ENCODE results near the gene CAMK2A. TPM values are rescaled to one million over a fixed set of nuclear protein-coding genes. Genes with fewer than 3 reads are reported as not detected.

CAMK2A gene
- total RNA-seq, 1 donor from 2014 or later: not detected

GRCh38 chr5:150244209-150244608 lies 45.4 kb downstream of the CAMK2A start:
- Mint-ChIP-seq H3K36me3 (ENCODE audit: low read depth) (peaks cover 2% of the 10 kb centered on the region), H3K27me3 (ENCODE audit: low read depth) (peaks cover 8% of the 10 kb centered on the region), H3K9me3 (ENCODE audit: low read depth) (no peaks in the 10 kb centered on the region), H3K4me1 (ENCODE audit: low read depth) (peaks cover 7% of the 10 kb centered on the region), H3K27ac (ENCODE audit: unreplicated experiment) (no peak overlapping the region), H3K4me3 (ENCODE audit: unreplicated experiment) (no peak overlapping the region)
- DNase-seq (ENCODE audit: low spot score): no peak
- no peak for TF ChIP-seq CTCF (IDR thresholded peaks at IDR 0.05)

- Mint-ChIP-seq H3K9me3 (ENCODE audit: low read depth) (no peaks in the 10 kb centered on the region), H3K4me3 (ENCODE audit: unreplicated experiment) (no peak overlapping the region), H3K27me3 (ENCODE audit: low read depth) (peaks cover 8% of the 10 kb centered on the region), H3K4me1 (ENCODE audit: low read depth) (peaks cover 7% of the 10 kb centered on the region), H3K36me3 (ENCODE audit: low read depth) (peaks cover 2% of the 10 kb centered on the region), H3K27ac (ENCODE audit: unreplicated experiment) (no peak overlapping the region)
- TF ChIP-seq CTCF (IDR thresholded peaks at IDR 0.05): no peak
- DNase-seq (ENCODE audit: low spot score): no peak
These were observed 46.0 kb downstream of the CAMK2A start for GRCh38 chr5:150243590-150243989.

- H3K36me3 Mint-ChIP-seq (ENCODE audit: low read depth): peaks cover 2% of the 10 kb centered on the region
- no peak for DNase-seq (ENCODE audit: low spot score)
- no peak overlapping the region for H3K4me3 Mint-ChIP-seq (ENCODE audit: unreplicated experiment)
- H3K4me1 Mint-ChIP-seq (ENCODE audit: low read depth): peaks cover 7% of the 10 kb centered on the region
- H3K27me3 Mint-ChIP-seq (ENCODE audit: low read depth): peaks cover 8% of the 10 kb centered on the region
- H3K9me3 Mint-ChIP-seq (ENCODE audit: low read depth): no peaks in the 10 kb centered on the region
- no peak for TF ChIP-seq CTCF (IDR thresholded peaks at IDR 0.05)
- no peak overlapping the region for H3K27ac Mint-ChIP-seq (ENCODE audit: unreplicated experiment)
These were observed 47.2 kb downstream of the CAMK2A start for GRCh38 chr5:150242251-150242894.

GRCh38 chr5:150241298-150242160 lies 48.0 kb downstream of the CAMK2A start:
- Mint-ChIP-seq H3K4me1 (ENCODE audit: low read depth) (peaks cover 7% of the 10 kb centered on the region), H3K36me3 (ENCODE audit: low read depth) (peaks cover 2% of the 10 kb centered on the region), H3K27me3 (ENCODE audit: low read depth) (peaks cover 8% of the 10 kb centered on the region), H3K4me3 (ENCODE audit: unreplicated experiment) (no peak overlapping the region), H3K27ac (ENCODE audit: unreplicated experiment) (no peak overlapping the region), H3K9me3 (ENCODE audit: low read depth) (no peaks in the 10 kb centered on the region)
- TF ChIP-seq CTCF (IDR thresholded peaks at IDR 0.05): no peak
- DNase-seq (ENCODE audit: low spot score): no peak

GRCh38 chr5:150239794-150240122 lies 49.8 kb downstream of the CAMK2A start:
- Mint-ChIP-seq H3K4me1 (ENCODE audit: low read depth) (no peaks in the 10 kb centered on the region), H3K27ac (ENCODE audit: unreplicated experiment) (no peak overlapping the region), H3K36me3 (ENCODE audit: low read depth) (peaks cover 2% of the 10 kb centered on the region), H3K4me3 (ENCODE audit: unreplicated experiment) (no peak overlapping the region), H3K9me3 (ENCODE audit: low read depth) (no peaks in the 10 kb centered on the region), H3K27me3 (ENCODE audit: low read depth) (peaks cover 8% of the 10 kb centered on the region)
- DNase-seq (ENCODE audit: low spot score): no peak
- TF ChIP-seq CTCF (IDR thresholded peaks at IDR 0.05): no peak

All from chondrocyte (in vitro differentiated cells).